Ishikawa (cell line): ENCODE data around the gene PALLD.

Experiments used
- CEBPB ChIP-seq: IDR thresholded peaks from 2 replicates; pipeline ENCODE4 v1.6.1; 2012
- CREB1 ChIP-seq: IDR thresholded peaks from 2 replicates; pipeline ENCODE4 v1.6.1; 2012; ENCODE audit warnings: low read depth
- EGR1 ChIP-seq: IDR thresholded peaks from 2 replicates; pipeline ENCODE4 v1.6.1; 2012
- EP300 ChIP-seq: IDR thresholded peaks from 2 replicates; pipeline ENCODE4 v1.6.1; 2012; ENCODE audit warnings: borderline replicate concordance
- NFIC ChIP-seq: IDR thresholded peaks from 2 replicates; pipeline ENCODE4 v1.6.1; 2012
- RAD21 ChIP-seq: IDR thresholded peaks from 2 replicates; pipeline ENCODE4 v1.6.1; 2012; ENCODE audit warnings: low read depth
- TCF12 ChIP-seq: IDR thresholded peaks from 2 replicates; pipeline ENCODE4 v1.6.1; 2012; ENCODE audit warnings: low read depth
- YY1 ChIP-seq: IDR thresholded peaks from 2 replicates; pipeline ENCODE4 v1.6.1; 2012; ENCODE audit warnings: low read depth
- ZBTB7A ChIP-seq: IDR thresholded peaks from 2 replicates; pipeline ENCODE4 v1.6.1; 2012; ENCODE audit warnings: low read depth
- TF ChIP-seq, protein P1 (sequence below): IDR thresholded peaks from 2 replicates; pipeline ENCODE4 v1.6.1; 2012
- TF ChIP-seq, protein P2 (sequence below): IDR thresholded peaks from 2 replicates; pipeline ENCODE4 v1.6.1; 2012; ENCODE audit warnings: low read depth, mild to moderate bottlenecking

DNA sequence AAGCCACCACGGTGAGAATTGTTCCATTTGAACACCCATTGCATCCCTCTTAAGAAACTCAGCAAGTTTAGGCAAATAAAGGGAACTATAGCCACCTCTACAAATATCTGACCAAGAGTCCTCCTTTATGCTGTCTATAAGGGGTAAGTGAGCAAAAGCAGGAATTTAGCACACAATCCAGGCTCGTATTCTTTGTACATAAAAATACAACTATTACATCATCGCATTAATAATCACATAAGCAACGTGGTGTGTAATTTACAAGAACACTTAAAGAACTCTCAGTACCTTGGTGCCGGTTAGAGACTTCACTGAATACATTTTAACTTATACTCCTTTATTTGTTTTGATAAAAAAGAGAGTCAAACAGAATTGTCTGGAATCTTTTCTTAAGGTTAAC lies 38.8 kb downstream of the PALLD start:
- TF ChIP-seq TCF12: no peak
- TF ChIP-seq EGR1: no peak
- TF ChIP-seq RAD21: no peak
- TF ChIP-seq CEBPB: no peak
- TF ChIP-seq YY1: no peak
- TF ChIP-seq NFIC: no peak
- TF ChIP-seq, protein P1, sequence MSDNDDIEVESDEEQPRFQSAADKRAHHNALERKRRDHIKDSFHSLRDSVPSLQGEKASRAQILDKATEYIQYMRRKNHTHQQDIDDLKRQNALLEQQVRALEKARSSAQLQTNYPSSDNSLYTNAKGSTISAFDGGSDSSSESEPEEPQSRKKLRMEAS: no peak
- TF ChIP-seq, protein P2, sequence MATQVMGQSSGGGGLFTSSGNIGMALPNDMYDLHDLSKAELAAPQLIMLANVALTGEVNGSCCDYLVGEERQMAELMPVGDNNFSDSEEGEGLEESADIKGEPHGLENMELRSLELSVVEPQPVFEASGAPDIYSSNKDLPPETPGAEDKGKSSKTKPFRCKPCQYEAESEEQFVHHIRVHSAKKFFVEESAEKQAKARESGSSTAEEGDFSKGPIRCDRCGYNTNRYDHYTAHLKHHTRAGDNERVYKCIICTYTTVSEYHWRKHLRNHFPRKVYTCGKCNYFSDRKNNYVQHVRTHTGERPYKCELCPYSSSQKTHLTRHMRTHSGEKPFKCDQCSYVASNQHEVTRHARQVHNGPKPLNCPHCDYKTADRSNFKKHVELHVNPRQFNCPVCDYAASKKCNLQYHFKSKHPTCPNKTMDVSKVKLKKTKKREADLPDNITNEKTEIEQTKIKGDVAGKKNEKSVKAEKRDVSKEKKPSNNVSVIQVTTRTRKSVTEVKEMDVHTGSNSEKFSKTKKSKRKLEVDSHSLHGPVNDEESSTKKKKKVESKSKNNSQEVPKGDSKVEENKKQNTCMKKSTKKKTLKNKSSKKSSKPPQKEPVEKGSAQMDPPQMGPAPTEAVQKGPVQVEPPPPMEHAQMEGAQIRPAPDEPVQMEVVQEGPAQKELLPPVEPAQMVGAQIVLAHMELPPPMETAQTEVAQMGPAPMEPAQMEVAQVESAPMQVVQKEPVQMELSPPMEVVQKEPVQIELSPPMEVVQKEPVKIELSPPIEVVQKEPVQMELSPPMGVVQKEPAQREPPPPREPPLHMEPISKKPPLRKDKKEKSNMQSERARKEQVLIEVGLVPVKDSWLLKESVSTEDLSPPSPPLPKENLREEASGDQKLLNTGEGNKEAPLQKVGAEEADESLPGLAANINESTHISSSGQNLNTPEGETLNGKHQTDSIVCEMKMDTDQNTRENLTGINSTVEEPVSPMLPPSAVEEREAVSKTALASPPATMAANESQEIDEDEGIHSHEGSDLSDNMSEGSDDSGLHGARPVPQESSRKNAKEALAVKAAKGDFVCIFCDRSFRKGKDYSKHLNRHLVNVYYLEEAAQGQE: no peak
- TF ChIP-seq EP300: no peak
- TF ChIP-seq CREB1: no peak
- TF ChIP-seq ZBTB7A: no peak
